SKM-1 treated with dmso at 0.1 percent for 144 hours (cell line): ENCODE results near the gene TMEM242.
"Not testable (repeated sequence)": the region's sequence is repeated elsewhere in the genome, so short reads cannot be mapped to it uniquely, and the experiment has no call there.

Source experiments
- DNase-seq: peaks from one replicate; lab custom pipeline; 2025; ENCODE audit not compliant: unreplicated experiment; lab: John Stamatoyannopoulos, UW

TMEM242 gene

DNA sequence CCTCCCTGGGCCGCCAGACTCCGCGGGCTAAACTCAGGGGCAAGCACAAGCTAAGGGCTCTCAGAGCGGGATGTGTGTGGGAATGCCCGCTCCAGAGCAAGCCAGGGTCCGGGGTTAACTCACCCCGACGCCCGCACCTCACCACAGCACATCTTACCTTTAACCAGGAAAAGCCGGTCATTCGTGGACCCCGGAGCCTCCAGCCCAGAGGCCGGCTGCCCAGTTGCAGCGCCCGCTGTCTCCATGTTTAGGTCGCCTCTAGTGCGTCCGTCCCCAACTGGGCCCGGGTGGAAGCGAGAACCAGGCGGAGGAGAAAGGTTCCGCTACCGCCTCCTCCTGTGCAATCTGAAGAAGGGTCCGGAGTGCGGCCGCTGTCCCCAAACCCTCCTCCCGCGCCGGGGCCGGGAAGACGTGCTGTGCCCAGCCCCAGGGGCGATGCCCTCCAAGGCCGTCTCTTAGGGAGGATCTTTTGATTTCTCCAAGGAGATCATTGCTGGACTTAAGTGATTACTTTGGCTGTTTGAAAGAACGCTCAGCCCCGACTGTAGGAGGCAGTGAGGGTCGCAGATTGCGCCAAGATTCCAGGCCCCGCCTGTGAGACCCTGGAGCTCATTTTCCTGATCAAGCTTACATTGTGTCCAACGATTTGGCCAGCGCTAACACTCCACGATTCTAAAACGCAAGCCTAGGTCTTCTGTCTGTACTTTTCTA, at the start of gene TMEM242:
Gene TMEM242, minus strand, starts transcription at position 265 of the 711 bp plus-strand sequence. Its CDS starts 20 bp downstream, at position 245.
- no peak for DNase-seq

DNA sequence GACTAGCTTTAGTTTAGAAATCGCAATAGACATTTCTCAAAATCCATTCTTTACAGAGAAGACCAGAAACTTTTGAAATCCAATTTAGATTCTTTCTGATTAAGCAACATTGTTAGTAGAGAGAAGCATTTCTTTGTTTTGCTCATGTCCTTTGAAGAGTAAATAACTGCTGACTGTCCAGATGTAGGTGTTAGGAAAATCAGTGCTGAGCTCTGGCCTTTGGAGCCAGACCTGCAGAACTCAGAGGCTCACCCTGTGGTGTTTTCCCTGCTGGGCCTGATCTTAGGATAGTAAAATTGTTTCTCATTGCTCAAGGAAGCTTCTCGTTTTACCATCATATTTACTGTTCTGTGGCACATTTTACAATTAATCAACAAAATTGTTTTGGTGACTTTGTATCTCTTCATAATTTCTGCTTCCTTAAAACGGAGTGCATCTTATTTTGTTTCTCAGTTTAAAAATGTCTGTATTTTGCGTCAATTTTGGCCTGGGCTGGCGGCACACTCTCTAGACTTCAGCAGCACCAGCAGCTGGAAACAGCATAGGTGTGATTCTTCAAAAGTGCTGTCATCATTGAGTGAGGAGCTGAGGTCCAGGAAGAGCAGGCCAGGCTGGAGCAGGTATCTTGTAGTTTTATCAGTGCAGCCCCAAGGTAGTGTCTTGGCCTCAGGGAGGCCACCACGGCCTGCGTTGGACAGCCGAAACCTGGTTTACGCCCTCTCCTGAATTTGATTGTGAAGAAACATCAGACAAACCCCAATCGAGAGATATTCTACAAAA, 49.4 kb upstream of the TMEM242 start:
- DNase-seq: no peak

GRCh38 chr6:157370755-157371154, 47.4 kb upstream of the TMEM242 start:
- DNase-seq: no peak

DNA sequence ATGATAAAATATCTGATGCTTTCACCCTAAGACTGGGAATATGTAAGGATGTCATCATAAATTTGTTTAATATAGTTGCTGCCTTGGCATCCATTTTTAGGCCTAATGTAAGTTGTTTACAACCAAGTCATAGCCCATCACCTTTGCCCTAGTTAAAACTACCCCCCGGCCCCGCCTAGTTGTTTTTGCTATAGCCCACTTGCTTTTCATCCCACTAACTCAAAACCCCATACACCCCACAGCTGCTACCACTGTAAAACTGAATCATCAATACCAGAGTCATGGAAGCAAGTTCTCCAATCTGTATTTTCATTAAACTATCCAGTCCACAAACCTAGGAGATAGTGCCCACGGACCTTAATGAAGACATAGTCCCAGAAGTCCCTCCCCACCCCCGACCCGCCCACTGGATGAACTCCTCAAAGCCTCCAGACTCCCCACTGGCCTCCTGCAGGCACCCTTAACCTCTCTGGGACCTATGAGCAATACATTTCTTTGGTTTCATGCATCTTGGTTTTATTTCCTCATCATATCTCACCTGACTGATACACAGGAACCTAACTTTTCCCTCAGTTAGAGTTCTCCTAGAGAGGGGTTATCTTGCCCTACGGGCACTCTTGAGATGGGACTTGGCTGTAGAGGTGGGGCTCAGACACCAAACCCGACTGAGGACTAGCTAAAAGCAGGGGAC, 45.2 kb upstream of the TMEM242 start:
- no peak for DNase-seq

- DNase-seq: no peak
Measured at GRCh38 chr6:157366648-157367047, 43.3 kb upstream of the TMEM242 start.

GRCh38 chr6:157364705-157365104, 41.4 kb upstream of the TMEM242 start:
- no peak for DNase-seq

- no peak for DNase-seq
Measured at GRCh38 chr6:157361886-157362285, 38.6 kb upstream of the TMEM242 start.

DNA sequence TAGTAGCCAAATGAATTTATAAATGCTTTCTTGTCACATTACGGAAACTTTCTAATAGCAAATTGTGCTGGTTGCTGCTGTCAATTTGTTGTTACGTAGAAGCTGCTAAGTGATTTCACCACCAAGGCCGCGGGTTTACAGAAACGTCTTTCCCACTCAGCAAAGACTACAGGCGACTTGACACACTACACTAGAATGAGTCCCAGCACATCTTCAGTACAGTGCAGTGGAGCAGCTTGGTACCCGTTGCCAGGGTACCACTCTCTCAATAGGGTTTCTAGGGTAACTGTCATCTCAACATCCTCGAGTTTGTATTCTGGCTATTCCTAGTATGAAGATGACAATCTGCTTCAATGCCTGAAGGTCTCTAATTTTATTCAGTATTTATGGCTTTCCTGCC, 35.0 kb upstream of the TMEM242 start:
- DNase-seq: no peak

- DNase-seq: no peak
Measured at GRCh38 chr6:157346373-157346772, 23.1 kb upstream of the TMEM242 start.

- no peak for DNase-seq
Measured at GRCh38 chr6:157343732-157344131, 20.4 kb upstream of the TMEM242 start.

DNA sequence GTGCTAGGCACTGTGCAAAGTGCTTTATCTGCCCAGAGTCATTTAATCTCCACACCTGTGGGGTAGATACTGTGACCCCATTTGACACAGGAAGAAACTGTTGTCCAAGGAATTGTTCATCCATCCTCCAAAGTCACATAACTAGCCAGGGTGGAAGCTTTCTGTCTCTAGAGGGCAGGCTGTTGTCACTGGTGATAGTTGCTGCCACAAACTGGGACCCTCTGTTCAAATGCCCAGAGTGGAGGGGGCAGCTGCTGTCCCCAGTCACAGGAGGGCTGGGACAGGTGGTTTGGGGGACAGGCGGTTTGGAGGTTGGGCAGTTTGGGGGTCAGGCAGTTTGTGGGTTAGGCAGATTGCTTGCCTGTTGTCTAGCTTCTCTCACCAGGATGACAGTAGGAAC, 16.1 kb upstream of the TMEM242 start:
- DNase-seq: no peak

DNA sequence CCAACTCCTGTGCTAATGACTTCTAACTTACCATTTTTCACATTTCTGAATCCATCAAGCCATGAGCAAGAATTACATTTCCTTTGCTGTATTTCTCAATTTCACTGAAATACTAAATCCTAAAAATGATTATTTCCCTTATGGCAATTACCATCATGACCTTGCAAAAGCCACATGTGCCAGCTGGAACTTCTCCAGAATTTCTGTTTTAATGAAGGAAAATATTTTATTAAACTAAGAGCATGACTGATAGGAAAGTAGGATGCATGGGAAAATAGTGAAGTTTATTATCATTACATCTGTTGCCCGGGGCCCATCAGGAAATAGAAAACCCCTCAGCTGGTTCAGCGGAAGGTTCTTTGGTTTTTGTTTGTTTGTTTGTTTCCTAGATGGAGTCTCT, 14.4 kb upstream of the TMEM242 start:
- DNase-seq: no peak

DNA sequence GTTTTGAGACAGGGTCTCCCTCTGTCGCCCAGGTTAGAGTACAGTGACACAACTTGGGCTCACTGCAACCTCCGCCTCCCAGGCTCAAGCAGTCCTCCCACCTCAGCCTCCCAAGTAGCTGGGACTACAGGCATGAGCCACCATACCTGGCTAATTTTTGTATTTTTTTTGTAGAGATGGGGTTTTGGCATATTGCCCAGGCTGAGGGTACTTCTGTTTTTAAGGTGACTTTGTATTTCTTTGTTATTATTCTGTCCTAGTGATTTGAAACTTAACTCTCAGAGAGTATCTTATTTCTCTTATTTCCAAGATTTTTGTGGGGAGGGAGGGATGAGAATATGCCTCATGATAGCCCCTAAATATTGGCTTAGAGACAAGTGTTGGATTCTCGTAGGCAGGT, 14.0 kb upstream of the TMEM242 start:
- DNase-seq: not testable (repeated sequence)

GRCh38 chr6:157335829-157336228, 12.5 kb upstream of the TMEM242 start:
- DNase-seq: no peak

DNA sequence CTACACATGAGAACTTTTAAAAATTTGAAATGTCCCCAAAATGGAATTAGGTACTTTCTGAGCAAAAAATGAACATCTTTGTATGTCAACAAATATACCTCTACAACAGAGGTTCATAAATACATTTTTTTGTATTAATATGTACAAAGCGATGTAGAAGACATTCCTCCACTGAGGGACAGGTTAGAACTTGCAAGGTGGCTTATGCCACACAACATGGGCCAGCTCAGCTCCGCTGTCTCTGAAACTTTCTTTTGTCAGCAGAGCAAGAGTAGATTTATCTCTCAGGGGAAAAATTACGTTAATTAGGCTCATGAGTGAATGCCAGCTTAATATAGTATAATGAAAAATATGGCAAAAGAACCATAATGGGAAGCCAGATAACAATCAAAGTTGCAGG, 10.6 kb upstream of the TMEM242 start:
- DNase-seq: no peak

DNA sequence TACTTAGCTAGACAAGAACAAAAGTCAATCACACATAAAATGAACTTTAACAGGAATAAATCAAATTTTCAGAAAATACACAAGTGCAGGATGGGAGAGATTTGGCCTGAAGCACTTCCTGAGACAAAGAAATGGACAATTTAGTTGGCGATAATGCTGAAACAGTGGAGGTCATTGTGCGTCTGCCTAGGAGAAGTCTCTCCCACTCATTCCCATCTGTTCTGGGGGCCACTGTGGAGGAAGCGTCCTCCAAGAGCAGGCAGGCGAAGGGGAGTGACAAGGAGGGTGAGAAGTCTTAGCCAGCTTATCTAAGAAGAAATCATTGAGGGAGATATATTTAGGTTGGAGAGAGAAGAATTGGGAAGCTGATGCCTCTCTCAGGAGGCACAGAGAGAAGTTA, 10.2 kb upstream of the TMEM242 start:
- DNase-seq: no peak

GRCh38 chr6:157332813-157333212, 9.5 kb upstream of the TMEM242 start:
- DNase-seq: no peak

DNA sequence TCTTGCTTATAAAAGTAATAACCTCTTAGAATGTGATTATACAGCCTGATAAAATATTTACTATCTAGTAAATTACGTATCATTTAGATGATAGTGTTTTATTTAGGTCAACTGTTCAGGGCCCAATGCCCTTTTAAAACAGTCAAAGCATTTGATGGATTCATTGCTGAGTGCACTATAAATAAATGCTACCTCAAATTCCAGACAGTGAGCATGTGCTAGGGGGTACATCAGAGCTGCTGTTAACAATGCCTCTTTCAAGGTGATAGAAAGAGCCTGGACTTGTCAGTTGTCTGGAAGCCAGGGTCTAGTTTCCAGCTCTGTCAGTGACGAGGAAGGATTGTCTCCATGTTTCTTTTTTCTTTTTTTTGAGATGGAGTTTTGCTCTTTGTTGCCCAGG, 7.5 kb upstream of the TMEM242 start:
- no peak for DNase-seq

- DNase-seq: no peak
Measured at GRCh38 chr6:157329829-157330228, 6.5 kb upstream of the TMEM242 start.

- no peak for DNase-seq
Measured at GRCh38 chr6:157328108-157328692, 4.9 kb upstream of the TMEM242 start.

DNA sequence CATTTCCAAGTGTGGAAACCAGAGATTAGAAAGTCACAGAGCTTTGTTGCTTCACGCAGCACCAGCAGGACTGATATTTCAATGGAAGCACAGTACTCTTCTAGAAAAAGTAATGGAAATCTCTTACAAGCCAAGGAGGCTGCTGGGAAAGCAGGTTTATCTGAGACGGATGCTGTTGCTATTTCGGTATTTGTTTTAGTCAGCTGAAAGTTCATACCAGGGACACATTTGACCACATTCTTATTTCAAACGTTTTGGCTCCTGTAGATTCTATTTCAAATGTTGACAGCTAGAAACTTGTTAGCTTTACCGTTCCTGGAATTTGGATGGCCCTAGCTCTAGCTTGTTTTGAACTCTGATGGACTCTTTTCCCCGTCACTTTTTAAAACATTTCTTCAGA, 3.7 kb upstream of the TMEM242 start:
- no peak for DNase-seq
